Measurements from ENCODE around the gene GALNT11. TPM values are rescaled to one million over a fixed set of nuclear protein-coding genes. Genes with fewer than 3 reads are reported as not detected.
"Not testable (repeated sequence)": the region's sequence is repeated elsewhere in the genome, so short reads cannot be mapped to it uniquely, and the experiment has no call there.

The GALNT11 gene
- total RNA-seq, 2 donors from 2014 or later: 32.7 to 35.3 TPM

DNA sequence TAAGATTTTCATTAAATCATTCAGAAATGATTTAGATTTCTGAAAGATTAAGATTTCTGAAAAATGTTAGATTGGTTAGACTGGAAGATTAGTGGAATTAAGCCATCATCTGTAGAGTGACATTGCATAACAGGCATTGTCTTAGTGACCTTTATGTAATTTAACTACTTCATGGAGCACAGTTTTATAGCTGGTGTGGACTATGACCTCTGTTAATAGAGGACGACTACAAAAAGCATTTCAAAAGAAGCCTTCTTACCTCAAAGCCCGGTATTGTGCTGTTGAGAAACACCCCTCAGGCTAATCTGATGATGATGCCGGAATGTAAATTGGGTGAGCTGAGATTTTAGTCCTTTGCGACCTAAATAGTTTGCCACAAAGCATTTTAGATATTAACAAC is 55.6 kb downstream of the GALNT11 start:
- H3K9ac ChIP-seq (ENCODE audit: extremely low read depth, low read length, poor library complexity, severe bottlenecking): no peak overlapping the region
- H3K27me3 ChIP-seq (ENCODE audit: control insufficient read depth, insufficient read depth, low read length, poor library complexity, severe bottlenecking): no peaks in the 10 kb centered on the region
- WGBS, 2 experiments (ENCODE audit: insufficient coverage in 1 of 2, insufficient read length in 1 of 2): 89 to 92% methylated on average over 2 to 3 of the region's 4 CpGs
- H3K27ac ChIP-seq (ENCODE audit: low read depth, low read length): no peak overlapping the region
- peaks cover 15% of the 10 kb centered on the region for H3K4me1 ChIP-seq (ENCODE audit: control insufficient read depth, insufficient read depth, low read length)
- H3K4me3 ChIP-seq (ENCODE audit: low read length): no peak overlapping the region
- no peaks in the 10 kb centered on the region for H3K9me3 Mint-ChIP-seq
- H3K36me3 ChIP-seq (ENCODE audit: control insufficient read depth, insufficient read depth, low read length): no peaks in the 10 kb centered on the region
- TF ChIP-seq CTCF (conservative IDR thresholded peaks at IDR 0.05): no peak
- H3K27me3 Mint-ChIP-seq (ENCODE audit: insufficient read depth): no peaks in the 10 kb centered on the region
- H3K4me3 Mint-ChIP-seq: no peak overlapping the region
- H3K9me3 ChIP-seq (ENCODE audit: control insufficient read depth, low read length): peaks cover 5% of the 10 kb centered on the region
- peaks cover 22% of the 10 kb centered on the region for H3K4me1 Mint-ChIP-seq
- no peak for DNase-seq
- H3K36me3 Mint-ChIP-seq (ENCODE audit: low read depth): peaks cover 8% of the 10 kb centered on the region
- no peak overlapping the region for H3K27ac Mint-ChIP-seq

DNA sequence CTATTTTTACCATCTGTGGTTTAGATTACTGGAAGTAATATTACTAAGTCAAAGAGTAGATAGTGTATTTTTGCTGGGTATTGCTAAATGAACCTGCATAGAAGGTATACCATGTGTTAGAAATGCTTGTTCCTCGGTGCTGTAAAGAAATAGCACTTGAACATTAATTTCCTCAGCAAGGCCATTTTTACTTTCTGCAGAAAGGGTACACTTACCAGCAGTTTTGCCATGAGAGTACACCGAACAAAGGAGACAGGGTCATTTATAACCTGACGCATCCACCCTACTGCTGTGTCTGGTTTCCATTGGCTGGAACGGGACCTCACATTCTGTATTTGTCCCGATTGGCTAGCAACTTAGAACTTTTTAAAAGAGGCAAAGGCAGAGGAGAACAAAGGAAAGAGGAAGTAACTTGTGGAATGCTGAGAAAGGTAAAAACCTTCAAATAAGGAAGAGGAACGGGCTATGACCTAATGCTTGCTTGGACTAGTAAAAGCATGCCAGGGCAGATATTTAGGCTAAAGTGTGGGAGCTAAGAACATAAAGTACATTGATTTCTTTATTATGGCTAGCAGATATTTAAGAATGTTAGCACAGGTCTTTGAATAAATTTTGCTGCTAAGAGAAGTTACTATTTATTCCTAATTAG is 56.7 kb downstream of the GALNT11 start:
- WGBS, 2 experiments (ENCODE audit: insufficient coverage in 1 of 2, insufficient read length in 1 of 2): 86 to 97% methylated on average over 2 to 5 of the region's 6 CpGs
- H3K27ac Mint-ChIP-seq: peak overlapping the region; percentile 19
- H3K9me3 Mint-ChIP-seq; H3K27me3 ChIP-seq (ENCODE audit: control insufficient read depth, insufficient read depth, low read length, poor library complexity, severe bottlenecking); H3K4me3 ChIP-seq (ENCODE audit: low read length); H3K27ac ChIP-seq (ENCODE audit: low read depth, low read length); H3K9ac ChIP-seq (ENCODE audit: extremely low read depth, low read length, poor library complexity, severe bottlenecking); H3K27me3 Mint-ChIP-seq (ENCODE audit: insufficient read depth); H3K36me3 Mint-ChIP-seq (ENCODE audit: low read depth); H3K9me3 ChIP-seq (ENCODE audit: control insufficient read depth, low read length); H3K4me1 ChIP-seq (ENCODE audit: control insufficient read depth, insufficient read depth, low read length); H3K4me3 Mint-ChIP-seq; DNase-seq; H3K36me3 ChIP-seq (ENCODE audit: control insufficient read depth, insufficient read depth, low read length): not testable (repeated sequence)
- H3K4me1 Mint-ChIP-seq: peaks cover 11% of the 10 kb centered on the region

DNA sequence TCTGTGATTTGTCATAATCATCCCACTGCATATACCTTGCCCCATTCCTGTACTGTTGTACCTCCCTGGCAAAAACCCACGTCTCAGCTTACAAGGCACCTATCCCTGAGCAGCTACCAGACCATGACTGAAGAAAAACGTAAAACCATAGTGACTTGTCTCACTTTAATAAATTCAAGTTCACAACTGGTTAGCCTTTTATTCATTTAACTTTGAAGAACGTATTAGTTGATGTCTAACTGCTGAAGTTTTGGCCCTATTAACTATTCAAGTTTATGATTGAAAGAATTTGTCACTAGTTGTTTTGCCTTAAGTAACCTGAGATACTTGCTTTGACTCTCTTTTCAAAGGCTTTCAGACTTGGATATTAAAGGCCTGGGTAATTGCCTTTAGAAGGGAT is 59.7 kb downstream of the GALNT11 start:
- Histone ChIP-seq H3K27ac (ENCODE audit: low read depth, low read length) (no peak overlapping the region), H3K9ac (ENCODE audit: extremely low read depth, low read length, poor library complexity, severe bottlenecking) (no peak overlapping the region), H3K27me3 (ENCODE audit: control insufficient read depth, insufficient read depth, low read length, poor library complexity, severe bottlenecking) (no peaks in the 10 kb centered on the region), H3K36me3 (ENCODE audit: control insufficient read depth, insufficient read depth, low read length) (peaks cover 5% of the 10 kb centered on the region), H3K9me3 (ENCODE audit: control insufficient read depth, low read length) (peaks cover 34% of the 10 kb centered on the region), H3K4me1 (ENCODE audit: control insufficient read depth, insufficient read depth, low read length) (no peaks in the 10 kb centered on the region), H3K4me3 (ENCODE audit: low read length) (no peak overlapping the region)
- Mint-ChIP-seq H3K4me3 (no peak overlapping the region), H3K36me3 (ENCODE audit: low read depth) (peaks cover 25% of the 10 kb centered on the region), H3K27me3 (ENCODE audit: insufficient read depth) (no peaks in the 10 kb centered on the region), H3K4me1 (peaks cover 3% of the 10 kb centered on the region), H3K9me3 (peaks cover 19% of the 10 kb centered on the region), H3K27ac (peak overlapping the region; percentile 6)
- no peak for DNase-seq
- whole genome bisulfite sequencing, 2 experiments (ENCODE audit: insufficient coverage in 1 of 2, insufficient read length in 1 of 2): 93 to 100% methylated on average over 1 to 3 of the region's 3 CpGs
- TF ChIP-seq CTCF (conservative IDR thresholded peaks at IDR 0.05): no peak

DNA sequence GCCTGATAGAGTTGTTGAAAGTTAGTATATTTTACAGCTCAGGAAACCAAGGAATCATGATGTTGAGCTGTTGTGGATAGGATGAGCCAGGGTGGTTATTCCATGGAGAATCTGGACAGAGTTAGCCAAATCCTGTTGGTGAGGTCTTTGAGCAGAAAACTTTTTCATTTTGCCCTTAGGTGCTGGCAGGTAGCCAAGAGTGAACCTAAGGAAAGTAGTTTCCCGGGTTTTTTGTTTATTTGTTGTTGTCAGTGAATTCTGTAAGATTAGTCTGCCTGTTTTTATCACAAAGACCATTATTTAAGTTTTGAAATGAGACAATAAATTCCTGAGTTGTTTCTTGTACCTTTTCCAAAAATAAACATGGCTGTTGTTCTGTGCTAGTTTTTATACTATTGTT is 61.0 kb downstream of the GALNT11 start:
- no peak overlapping the region for H3K27ac Mint-ChIP-seq
- H3K27me3 Mint-ChIP-seq (ENCODE audit: insufficient read depth): no peaks in the 10 kb centered on the region
- no peak overlapping the region for H3K4me3 Mint-ChIP-seq
- Histone ChIP-seq H3K27ac (ENCODE audit: low read depth, low read length) (no peak overlapping the region), H3K9ac (ENCODE audit: extremely low read depth, low read length, poor library complexity, severe bottlenecking) (no peak overlapping the region), H3K4me3 (ENCODE audit: low read length) (no peak overlapping the region), H3K36me3 (ENCODE audit: control insufficient read depth, insufficient read depth, low read length) (peaks cover 5% of the 10 kb centered on the region), H3K27me3 (ENCODE audit: control insufficient read depth, insufficient read depth, low read length, poor library complexity, severe bottlenecking) (no peaks in the 10 kb centered on the region), H3K9me3 (ENCODE audit: control insufficient read depth, low read length) (peaks cover 33% of the 10 kb centered on the region), H3K4me1 (ENCODE audit: control insufficient read depth, insufficient read depth, low read length) (no peaks in the 10 kb centered on the region)
- 95% methylated on average over 1 of the region's 1 CpG; no CpG with 5 or more reads in 1 of the 2 experiments for WGBS, 2 experiments (ENCODE audit: insufficient coverage in 1 of 2, insufficient read length in 1 of 2)
- DNase-seq: no peak
- peaks cover 29% of the 10 kb centered on the region for H3K36me3 Mint-ChIP-seq (ENCODE audit: low read depth)
- H3K9me3 Mint-ChIP-seq: peaks cover 23% of the 10 kb centered on the region
- peaks cover 3% of the 10 kb centered on the region for H3K4me1 Mint-ChIP-seq
- no peak for TF ChIP-seq CTCF (conservative IDR thresholded peaks at IDR 0.05)
